ENCODE results near the gene INTU.

GRCh38 chr4:127610488-127610887 is 22.3 kb upstream of the INTU start:
- TF ChIP-seq CTCF (IDR thresholded peaks at IDR 0.05), result no peak
- TF ChIP-seq TFCP2L1 (CRISPR knock-in tag; IDR thresholded peaks at IDR 0.05), result no peak
- TF ChIP-seq MAX (IDR thresholded peaks at IDR 0.05), result no peak
- no peak for TF ChIP-seq NR3C1 (IDR thresholded peaks at IDR 0.05)
